ENCODE data around the gene MYO1H. TPM values are rescaled to one million over a fixed set of nuclear protein-coding genes. Genes with fewer than 3 reads are reported as not detected.

MYO1H gene
- total RNA-seq, 1 experiment from 2014 or later, result not detected

- CTCF ChIA-PET, result interaction anchor here (1.9 kb wide), 1 partner anchor 40 kb away, joined by 4 read pairs; no protein-coding TSS in a partner anchor
Observed at GRCh38 chr12:109473006-109473405, 125.3 kb downstream of the MYO1H start.

More at GRCh38 chr12:109473006-109473405, 125.3 kb downstream of the MYO1H start:
- 0 out of 2 replicates have a peak, but pooled peaks cover 4% of the 10 kb centered on the region for H4K20me1 ChIP-seq (ENCODE audit: insufficient read depth)
- H3K4me3 ChIP-seq (replicated peaks in 1 of 2; ENCODE audit: low read depth in 1 of 2, low read length in 2 of 2), result no peak overlapping the region
- no peak for TF ChIP-seq JUND (IDR thresholded peaks at IDR 0.05)
- TF ChIP-seq MAX (IDR thresholded peaks at IDR 0.05), result no peak
- TF ChIP-seq SIN3A (IDR thresholded peaks at IDR 0.05; ENCODE audit: low read depth), result no peak
- TF ChIP-seq CTCF (IDR thresholded peaks at IDR 0.05 in 2 of 3, conservative IDR thresholded peaks at IDR 0.05 in 1 of 3; ENCODE audit: borderline replicate concordance in 1 of 3, insufficient read depth in 1 of 3, low read depth in 2 of 3, low read length in 2 of 3), result no peak
- no peak for TF ChIP-seq TCF7L2 (IDR thresholded peaks at IDR 0.05; ENCODE audit: borderline replicate concordance, extremely low read depth, insufficient read depth, insufficient read length)
- no peak for TF ChIP-seq EZH2 (IDR thresholded peaks at IDR 0.05)
- no peak for TF ChIP-seq EZH2phosphoT487 (IDR thresholded peaks at IDR 0.05; ENCODE audit: borderline replicate concordance)
- TF ChIP-seq ZNF274 (IDR thresholded peaks at IDR 0.05; ENCODE audit: low read depth, low read length), result no peak
- TF ChIP-seq ZFX (IDR thresholded peaks at IDR 0.05), result no peak
- no peak for TF ChIP-seq REST (IDR thresholded peaks at IDR 0.05; ENCODE audit: low read depth)
- no peak for TF ChIP-seq SP1 (IDR thresholded peaks at IDR 0.05; ENCODE audit: low read depth)
- no peaks in the 10 kb centered on the region for H3K9me2 ChIP-seq (ENCODE audit: insufficient read depth)
- no peak overlapping the region for H3K4me2 ChIP-seq (ENCODE audit: low read length)
- no peaks in the 10 kb centered on the region for H3K9me3 ChIP-seq (ENCODE audit: control insufficient read depth in 1 of 2, insufficient read depth in 1 of 2, low read depth in 1 of 2, low read length in 2 of 2)
- DNase-seq (ENCODE audit: low read depth, low spot score) (no peak), ATAC-seq (no peak)
- BruUV-seq (replicated peaks), result no TSS peak
- H3K36me3 ChIP-seq (ENCODE audit: control insufficient read depth in 1 of 2, insufficient read depth in 2 of 2, low read length in 2 of 2), result peaks cover 5 to 15% of the 10 kb centered on the region in 2 experiments; a peak in 3 of 4 replicates
- RAD21 ChIA-PET (ENCODE audit: low non-redundant PET in 1 of 2, low total read pairs in 2 of 2, uncharacterized antibody in 2 of 2, unreplicated experiment in 2 of 2), result no interaction called here
- H3K27ac ChIP-seq (ENCODE audit: low read depth, low read length), result no peak overlapping the region
- peaks cover 6 to 9% of the 10 kb centered on the region in 2 experiments; a peak in 2 of 4 replicates for H3K4me1 ChIP-seq (ENCODE audit: control insufficient read depth in 1 of 2, insufficient read depth in 2 of 2, low read length in 2 of 2)
- no peak overlapping the region for H3K9ac ChIP-seq (ENCODE audit: low read length)
- H3K79me2 ChIP-seq (ENCODE audit: insufficient read depth, low read length), result peaks cover 85% of the 10 kb centered on the region
- POLR2A ChIA-PET, result no interaction called here
- intact Hi-C loops (cut with micrococcal nuclease), result no loop called here
- no peak overlapping the region for H2AFZ ChIP-seq (ENCODE audit: low read depth, low read length, poor library complexity, severe bottlenecking)
- no peaks in the 10 kb centered on the region for H3K27me3 ChIP-seq (ENCODE audit: insufficient read depth, low read length)

All from HCT116 (cell line).